NCI-H2227 treated with DMSO at 0.1 percent for 48 hours (cell line): ENCODE data around the gene CDT1.
"Not testable (repeated sequence)": the region's sequence is repeated elsewhere in the genome, so short reads cannot be mapped to it uniquely, and the experiment has no call there.

Experiments used
- DNase-seq: peaks from one replicate; lab custom pipeline; 2025; lab: John Stamatoyannopoulos, UW

The CDT1 gene

GRCh38 chr16:88782454-88783390 lies 20.9 kb upstream of the CDT1 start:
- no peak for DNase-seq

GRCh38 chr16:88783391-88784073 lies 20.1 kb upstream of the CDT1 start:
- DNase-seq, result no peak

- DNase-seq, result no peak
These were observed 19.3 kb upstream of the CDT1 start for GRCh38 chr16:88784074-88784855.

GRCh38 chr16:88784856-88785105 lies 18.8 kb upstream of the CDT1 start:
- no peak for DNase-seq

- DNase-seq, result no peak
These were observed 18.3 kb upstream of the CDT1 start, which contains the start of gene PIEZO1 for GRCh38 chr16:88785106-88785924. Gene PIEZO1 (minus strand): TSS chr16:88785220. CDS start chr16:88784964, 256 bp downstream.

- no peak for DNase-seq
These were observed 15.8 kb upstream of the CDT1 start for GRCh38 chr16:88787579-88788314.

GRCh38 chr16:88788749-88789148 lies 14.8 kb upstream of the CDT1 start:
- DNase-seq, result not testable (repeated sequence)

GRCh38 chr16:88789594-88789993 lies 14.0 kb upstream of the CDT1 start:
- DNase-seq, result no peak

- DNase-seq, result no peak
These were observed 13.0 kb upstream of the CDT1 start for GRCh38 chr16:88790312-88791211.

GRCh38 chr16:88792078-88792550 lies 11.5 kb upstream of the CDT1 start:
- no peak for DNase-seq

- no peak for DNase-seq
These were observed 10.8 kb upstream of the CDT1 start for GRCh38 chr16:88792668-88793250.

- DNase-seq, result no peak
These were observed 10.2 kb upstream of the CDT1 start for GRCh38 chr16:88793251-88793954.

- DNase-seq, result no peak
These were observed 7.3 kb upstream of the CDT1 start for GRCh38 chr16:88796278-88796677.

GRCh38 chr16:88798073-88798472 lies 5.5 kb upstream of the CDT1 start:
- no peak for DNase-seq

GRCh38 chr16:88798772-88799455 lies 4.7 kb upstream of the CDT1 start:
- no peak for DNase-seq

- no peak for DNase-seq
These were observed 3.9 kb upstream of the CDT1 start for GRCh38 chr16:88799569-88800276.

GRCh38 chr16:88800277-88800592 lies 3.4 kb upstream of the CDT1 start:
- no peak for DNase-seq

GRCh38 chr16:88804173-88804551 lies 573 bp downstream of the CDT1 start:
- no peak for DNase-seq
